ENCODE results near the gene CCDC78. TPM values are rescaled to one million over a fixed set of nuclear protein-coding genes. Genes with fewer than 3 reads are reported as not detected.
A peak's percentile ranks its signal among the peaks of the same experiment; 100 is the strongest.

Gene CCDC78
- total and polyA plus RNA-seq, 4 donors: 0.59 to 16.0 (median 10.3) TPM

GRCh38 chr16:711548-712320 lies 14.5 kb downstream of the CCDC78 start:
- Histone ChIP-seq H3K36me3 (ENCODE audit: control insufficient read depth, insufficient read depth, low read length) (peaks cover 8% of the 10 kb centered on the region), H3K4me3 (ENCODE audit: low read depth, low read length) (no peak overlapping the region), H3K4me1 (ENCODE audit: control insufficient read depth, insufficient read depth, low read length) (peaks cover 76% of the 10 kb centered on the region), H3K27ac (ENCODE audit: low read depth, low read length) (no peak overlapping the region), H3K27me3 (ENCODE audit: control insufficient read depth, insufficient read depth, low read length) (peaks cover 18% of the 10 kb centered on the region), H3K9me3 (ENCODE audit: control insufficient read depth, insufficient read depth, low read length) (no peaks in the 10 kb centered on the region)
- 8% methylated on average over 12 of the region's 25 CpGs for WGBS (ENCODE audit: insufficient coverage)
- peak in 2 of 6 donors; percentile 82 for DNase-seq (ENCODE audit: low read depth in 4 of 6, low spot score in 6 of 6)

DNA sequence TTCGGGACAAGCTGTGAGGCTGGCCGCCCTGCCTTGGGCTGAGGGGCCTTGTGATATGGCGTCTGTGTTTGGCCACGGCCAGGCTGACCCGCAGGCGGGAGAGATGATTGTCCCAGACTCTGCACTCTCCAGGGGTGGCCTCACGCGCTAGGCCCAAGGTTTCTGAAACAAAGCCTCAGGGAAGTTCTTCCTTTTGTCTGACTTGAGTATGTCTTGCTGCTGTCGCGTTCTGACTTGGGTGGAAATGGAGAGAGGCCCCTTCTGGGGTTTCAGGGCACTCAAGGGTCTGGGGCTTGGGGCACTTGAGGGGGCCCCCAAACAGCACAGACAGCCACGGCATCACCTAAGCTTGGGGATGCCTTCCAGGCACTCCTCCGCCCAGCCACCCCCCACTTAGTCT lies 15.2 kb downstream of the CCDC78 start:
- Histone ChIP-seq H3K4me3 (ENCODE audit: low read depth, low read length) (no peak overlapping the region), H3K27ac (ENCODE audit: low read depth, low read length) (peak overlapping the region; percentile 90), H3K36me3 (ENCODE audit: control insufficient read depth, insufficient read depth, low read length) (peaks cover 6% of the 10 kb centered on the region), H3K4me1 (ENCODE audit: control insufficient read depth, insufficient read depth, low read length) (peaks cover 76% of the 10 kb centered on the region), H3K27me3 (ENCODE audit: control insufficient read depth, insufficient read depth, low read length) (peaks cover 18% of the 10 kb centered on the region), H3K9me3 (ENCODE audit: control insufficient read depth, insufficient read depth, low read length) (no peaks in the 10 kb centered on the region)
- WGBS (ENCODE audit: insufficient coverage): 61% methylated on average over 12 of the region's 12 CpGs
- DNase-seq (ENCODE audit: low read depth in 4 of 6, low spot score in 6 of 6): no peak

- Histone ChIP-seq H3K36me3 (ENCODE audit: control insufficient read depth, insufficient read depth, low read length) (peaks cover 6% of the 10 kb centered on the region), H3K4me1 (ENCODE audit: control insufficient read depth, insufficient read depth, low read length) (peaks cover 74% of the 10 kb centered on the region), H3K9me3 (ENCODE audit: control insufficient read depth, insufficient read depth, low read length) (no peaks in the 10 kb centered on the region), H3K4me3 (ENCODE audit: low read depth, low read length) (no peak overlapping the region), H3K27me3 (ENCODE audit: control insufficient read depth, insufficient read depth, low read length) (peaks cover 14% of the 10 kb centered on the region), H3K27ac (ENCODE audit: low read depth, low read length) (peak overlapping the region; percentile 90)
- DNase-seq (ENCODE audit: low read depth in 4 of 6, low spot score in 6 of 6): no peak
- WGBS (ENCODE audit: insufficient coverage): 52% methylated on average over 20 of the region's 21 CpGs
Observed at GRCh38 chr16:710500-711075, 15.7 kb downstream of the CCDC78 start.

- Histone ChIP-seq H3K27ac (ENCODE audit: low read depth, low read length) (peak overlapping the region; percentile 90), H3K4me3 (ENCODE audit: low read depth, low read length) (no peak overlapping the region), H3K9me3 (ENCODE audit: control insufficient read depth, insufficient read depth, low read length) (no peaks in the 10 kb centered on the region), H3K36me3 (ENCODE audit: control insufficient read depth, insufficient read depth, low read length) (peaks cover 6% of the 10 kb centered on the region), H3K4me1 (ENCODE audit: control insufficient read depth, insufficient read depth, low read length) (peaks cover 76% of the 10 kb centered on the region), H3K27me3 (ENCODE audit: control insufficient read depth, insufficient read depth, low read length) (peaks cover 16% of the 10 kb centered on the region)
- DNase-seq (ENCODE audit: low read depth in 4 of 6, low spot score in 6 of 6): peak; percentile 68 to 98 (median 91)
- WGBS (ENCODE audit: insufficient coverage): 8% methylated on average over 29 of the region's 30 CpGs
Observed at GRCh38 chr16:709566-710499, 16.4 kb downstream of the CCDC78 start.

DNA sequence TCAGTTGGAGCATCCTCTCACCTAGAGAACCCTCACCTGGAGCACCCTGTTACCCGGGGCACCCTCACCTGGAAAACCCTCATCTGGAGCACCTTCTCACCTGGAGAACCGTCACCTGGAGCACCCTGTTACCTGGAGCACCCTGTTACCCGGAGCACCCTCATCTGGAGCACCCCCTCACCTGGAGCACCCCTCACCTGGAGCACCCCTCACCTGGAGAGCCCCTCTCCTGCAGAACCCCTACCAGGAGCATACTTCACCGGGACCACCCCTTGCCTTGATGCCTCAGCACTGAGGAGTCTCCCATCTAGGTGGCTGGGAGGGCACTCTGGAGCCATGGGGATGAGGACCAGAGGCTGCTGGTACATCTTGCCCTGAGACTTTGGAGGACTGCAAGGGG lies 17.3 kb downstream of the CCDC78 start:
- peak overlapping the region; percentile 35 for H3K27ac ChIP-seq (ENCODE audit: low read depth, low read length)

DNA sequence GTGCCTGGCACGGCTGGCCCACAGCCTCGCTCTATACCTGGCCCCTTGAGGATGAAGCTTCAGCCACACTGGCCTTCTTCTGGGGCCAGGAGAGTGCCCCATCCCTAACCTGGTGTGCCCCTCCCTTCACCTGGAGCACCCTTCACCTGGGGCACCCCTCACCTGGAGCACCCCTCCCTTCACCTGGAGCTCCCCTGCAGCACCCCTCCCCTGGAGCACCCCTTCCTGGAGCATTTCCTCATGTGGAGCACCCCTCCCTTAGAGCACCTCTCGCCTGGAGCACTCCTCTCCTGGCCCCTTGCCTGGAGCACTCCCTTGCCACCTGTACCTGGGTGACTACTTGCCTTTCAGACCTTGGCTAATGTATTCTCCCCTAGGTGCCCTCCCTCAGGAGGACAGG lies 18.2 kb downstream of the CCDC78 start:
- Histone ChIP-seq H3K4me3 (ENCODE audit: low read depth, low read length) (no peak overlapping the region), H3K36me3 (ENCODE audit: control insufficient read depth, insufficient read depth, low read length) (peaks cover 17% of the 10 kb centered on the region), H3K4me1 (ENCODE audit: control insufficient read depth, insufficient read depth, low read length) (peaks cover 81% of the 10 kb centered on the region), H3K27ac (ENCODE audit: low read depth, low read length) (no peak overlapping the region), H3K9me3 (ENCODE audit: control insufficient read depth, insufficient read depth, low read length) (no peaks in the 10 kb centered on the region), H3K27me3 (ENCODE audit: control insufficient read depth, insufficient read depth, low read length) (peaks cover 24% of the 10 kb centered on the region)
- no peak for DNase-seq (ENCODE audit: low read depth in 4 of 6, low spot score in 6 of 6)
- 76% methylated on average over 3 of the region's 3 CpGs for WGBS (ENCODE audit: insufficient coverage)

More for the DNA sequence above, 17.3 kb downstream of the CCDC78 start:
- Histone ChIP-seq H3K9me3 (ENCODE audit: control insufficient read depth, insufficient read depth, low read length) (no peaks in the 10 kb centered on the region), H3K27me3 (ENCODE audit: control insufficient read depth, insufficient read depth, low read length) (peaks cover 24% of the 10 kb centered on the region), H3K36me3 (ENCODE audit: control insufficient read depth, insufficient read depth, low read length) (peaks cover 8% of the 10 kb centered on the region), H3K4me1 (ENCODE audit: control insufficient read depth, insufficient read depth, low read length) (peaks cover 76% of the 10 kb centered on the region), H3K4me3 (ENCODE audit: low read depth, low read length) (no peak overlapping the region)
- DNase-seq (ENCODE audit: low read depth in 4 of 6, low spot score in 6 of 6): no peak
- WGBS (ENCODE audit: insufficient coverage): 72% methylated on average over 2 of the region's 4 CpGs

- WGBS (ENCODE audit: insufficient coverage): 48% methylated on average over 12 of the region's 14 CpGs
- no peak for DNase-seq (ENCODE audit: low read depth in 4 of 6, low spot score in 6 of 6)
- H3K27ac ChIP-seq (ENCODE audit: low read depth, low read length): no peak overlapping the region
- H3K4me1 ChIP-seq (ENCODE audit: control insufficient read depth, insufficient read depth, low read length): peaks cover 89% of the 10 kb centered on the region
- no peaks in the 10 kb centered on the region for H3K9me3 ChIP-seq (ENCODE audit: control insufficient read depth, insufficient read depth, low read length)
- H3K36me3 ChIP-seq (ENCODE audit: control insufficient read depth, insufficient read depth, low read length): peaks cover 26% of the 10 kb centered on the region
- peaks cover 28% of the 10 kb centered on the region for H3K27me3 ChIP-seq (ENCODE audit: control insufficient read depth, insufficient read depth, low read length)
- no peak overlapping the region for H3K4me3 ChIP-seq (ENCODE audit: low read depth, low read length)
Observed at GRCh38 chr16:707062-707538, 19.1 kb downstream of the CCDC78 start.

DNA sequence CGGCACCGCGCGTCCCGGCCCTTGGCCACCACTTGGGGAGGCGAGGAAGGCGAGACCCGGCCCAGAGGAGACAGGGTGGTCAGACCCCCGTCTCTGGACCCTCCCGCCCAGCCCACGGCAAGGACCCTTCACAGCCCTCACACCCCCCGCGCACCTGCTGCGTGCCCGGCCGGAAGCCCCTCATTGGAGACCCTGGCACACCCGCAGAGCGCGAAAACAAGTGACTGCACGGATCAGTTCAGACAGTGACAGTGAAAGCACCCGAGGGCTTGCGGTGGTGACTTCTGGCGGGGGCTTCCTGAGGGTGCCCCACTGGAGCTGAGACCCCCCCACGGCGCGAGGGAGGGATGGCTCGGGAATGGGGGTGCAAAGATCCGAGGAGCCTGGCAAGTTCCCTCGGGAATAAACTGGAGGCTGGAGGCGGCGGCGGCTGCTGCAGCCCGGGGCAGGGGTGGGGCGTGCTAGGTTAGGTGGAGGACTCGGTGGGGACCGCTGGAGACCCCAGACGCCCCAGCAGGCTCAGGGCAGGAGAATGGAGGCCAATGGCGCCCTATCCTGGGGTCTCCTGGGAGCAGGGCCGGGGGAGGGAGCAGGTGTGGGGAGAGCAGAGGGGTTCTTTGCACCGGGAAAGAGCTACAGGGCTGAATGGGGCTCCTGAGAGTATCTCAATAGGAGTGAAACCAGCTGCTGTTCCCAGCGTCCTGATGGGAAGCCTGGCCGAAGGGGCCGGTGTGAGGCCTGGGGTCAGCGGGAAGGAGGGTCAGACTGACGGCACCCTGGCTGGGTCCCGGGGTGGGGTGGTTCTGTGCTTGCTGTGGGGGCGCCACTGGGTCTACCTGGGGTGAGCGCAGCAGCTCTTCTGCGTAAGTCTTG lies 19.8 kb downstream of the CCDC78 start:
- Histone ChIP-seq H3K9me3 (ENCODE audit: control insufficient read depth, insufficient read depth, low read length) (no peaks in the 10 kb centered on the region), H3K4me1 (ENCODE audit: control insufficient read depth, insufficient read depth, low read length) (peaks cover 89% of the 10 kb centered on the region), H3K36me3 (ENCODE audit: control insufficient read depth, insufficient read depth, low read length) (peaks cover 33% of the 10 kb centered on the region), H3K27ac (ENCODE audit: low read depth, low read length) (no peak overlapping the region), H3K27me3 (ENCODE audit: control insufficient read depth, insufficient read depth, low read length) (peaks cover 32% of the 10 kb centered on the region), H3K4me3 (ENCODE audit: low read depth, low read length) (peak overlapping the region; percentile 9)
- peak in 1 of 6 donors; percentile 61 for DNase-seq (ENCODE audit: low read depth in 4 of 6, low spot score in 6 of 6)
- 5% methylated on average over 49 of the region's 49 CpGs for WGBS (ENCODE audit: insufficient coverage)
